ENCODE results near the gene CCDC68. TPM values are rescaled to one million over a fixed set of nuclear protein-coding genes. Genes with fewer than 3 reads are reported as not detected.

The CCDC68 gene
- total RNA-seq, 1 donor from 2014 or later, result 2.7 TPM

- no peak for DNase-seq (ENCODE audit: low read depth)
- no peak for TF ChIP-seq CTCF (conservative IDR thresholded peaks at IDR 0.05; ENCODE audit: low read depth, low read length)
- no peak overlapping the region for H3K4me3 ChIP-seq (ENCODE audit: low read depth, low read length)
Measured at GRCh38 chr18:54924948-54925347, 34.3 kb downstream of the CCDC68 start.

- DNase-seq (ENCODE audit: low read depth), result no peak
- H3K4me3 ChIP-seq (ENCODE audit: low read depth, low read length), result no peak overlapping the region
- no peak for TF ChIP-seq CTCF (conservative IDR thresholded peaks at IDR 0.05; ENCODE audit: low read depth, low read length)
Measured at GRCh38 chr18:54923339-54923956, 35.8 kb downstream of the CCDC68 start.

GRCh38 chr18:54919412-54919811, 39.8 kb downstream of the CCDC68 start:
- no peak overlapping the region for H3K4me3 ChIP-seq (ENCODE audit: low read depth, low read length)
- TF ChIP-seq CTCF (conservative IDR thresholded peaks at IDR 0.05; ENCODE audit: low read depth, low read length), result no peak
- no peak for DNase-seq (ENCODE audit: low read depth)

- H3K4me3 ChIP-seq (ENCODE audit: low read depth, low read length), result no peak overlapping the region
- DNase-seq (ENCODE audit: low read depth), result no peak
- TF ChIP-seq CTCF (conservative IDR thresholded peaks at IDR 0.05; ENCODE audit: low read depth, low read length), result no peak
Measured at GRCh38 chr18:54918060-54918459, 41.2 kb downstream of the CCDC68 start.

GRCh38 chr18:54916507-54916906, 42.8 kb downstream of the CCDC68 start:
- H3K4me3 ChIP-seq (ENCODE audit: low read depth, low read length), result no peak overlapping the region
- DNase-seq (ENCODE audit: low read depth), result no peak
- TF ChIP-seq CTCF (conservative IDR thresholded peaks at IDR 0.05; ENCODE audit: low read depth, low read length), result no peak

- no peak for TF ChIP-seq CTCF (conservative IDR thresholded peaks at IDR 0.05; ENCODE audit: low read depth, low read length)
- no peak overlapping the region for H3K4me3 ChIP-seq (ENCODE audit: low read depth, low read length)
- no peak for DNase-seq (ENCODE audit: low read depth)
Measured at GRCh38 chr18:54914816-54915215, 44.4 kb downstream of the CCDC68 start.

GRCh38 chr18:54911551-54911950, 47.7 kb downstream of the CCDC68 start:
- DNase-seq (ENCODE audit: low read depth), result no peak
- no peak for TF ChIP-seq CTCF (conservative IDR thresholded peaks at IDR 0.05; ENCODE audit: low read depth, low read length)
- H3K4me3 ChIP-seq (ENCODE audit: low read depth, low read length), result no peak overlapping the region
